HG02884 (cell line): ENCODE results near the gene SP100.
"Not testable (repeated sequence)": the region's sequence is repeated elsewhere in the genome, so short reads cannot be mapped to it uniquely, and the experiment has no call there.

Experiments
- ATAC-seq: cut with Tn5 transposase; IDR thresholded peaks from one replicate; pipeline ENCODE4 v1.9.1; 2021; ENCODE audit warnings: mild to moderate bottlenecking, moderate library complexity; ENCODE audit not compliant: unreplicated experiment

Gene SP100

GRCh38 chr2:230455005-230455684 is 39.1 kb downstream of the SP100 start:
- no peak for ATAC-seq

GRCh38 chr2:230457073-230457768 is 41.2 kb downstream of the SP100 start:
- no peak for ATAC-seq

GRCh38 chr2:230457793-230458192 is 41.8 kb downstream of the SP100 start:
- ATAC-seq, result no peak

- ATAC-seq, result no peak
Observed at GRCh38 chr2:230459216-230459615, 43.2 kb downstream of the SP100 start.

- ATAC-seq, result peak; percentile 57
Observed at GRCh38 chr2:230471074-230471473, 55.1 kb downstream of the SP100 start.

- no peak for ATAC-seq
Observed at GRCh38 chr2:230472621-230473018, 56.6 kb downstream of the SP100 start.

GRCh38 chr2:230473378-230473777 is 57.4 kb downstream of the SP100 start:
- no peak for ATAC-seq

- no peak for ATAC-seq
Observed at GRCh38 chr2:230475143-230475542, 59.1 kb downstream of the SP100 start.

GRCh38 chr2:230485801-230486341 is 69.9 kb downstream of the SP100 start:
- ATAC-seq, result no peak

GRCh38 chr2:230491219-230491618 is 75.2 kb downstream of the SP100 start:
- ATAC-seq, result not testable (repeated sequence)

GRCh38 chr2:230492107-230492506 is 76.1 kb downstream of the SP100 start:
- no peak for ATAC-seq

- ATAC-seq, result no peak
Observed at GRCh38 chr2:230494980-230495379, 79.0 kb downstream of the SP100 start.

GRCh38 chr2:230496891-230497290 is 80.9 kb downstream of the SP100 start:
- ATAC-seq, result no peak

- ATAC-seq, result no peak
Observed at GRCh38 chr2:230498506-230499107, 82.6 kb downstream of the SP100 start.

- ATAC-seq, result no peak
Observed at GRCh38 chr2:230502593-230502992, 86.6 kb downstream of the SP100 start.

- no peak for ATAC-seq
Observed at GRCh38 chr2:230503798-230504197, 87.8 kb downstream of the SP100 start.

GRCh38 chr2:230505162-230505561 is 89.2 kb downstream of the SP100 start:
- no peak for ATAC-seq

- ATAC-seq, result no peak
Observed at GRCh38 chr2:230512955-230513748, 97.2 kb downstream of the SP100 start.

- no peak for ATAC-seq
Observed at GRCh38 chr2:230520061-230520874, 104.3 kb downstream of the SP100 start.

GRCh38 chr2:230520875-230521155 is 104.8 kb downstream of the SP100 start:
- no peak for ATAC-seq
